ENCODE data around the gene RTL10. TPM values are rescaled to one million over a fixed set of nuclear protein-coding genes. Genes with fewer than 3 reads are reported as not detected.
A peak's percentile ranks its signal among the peaks of the same experiment; 100 is the strongest.

RTL10 gene
- total and polyA plus RNA-seq, 4 donors: 7.4 to 22.7 (median 11.6) TPM

DNA sequence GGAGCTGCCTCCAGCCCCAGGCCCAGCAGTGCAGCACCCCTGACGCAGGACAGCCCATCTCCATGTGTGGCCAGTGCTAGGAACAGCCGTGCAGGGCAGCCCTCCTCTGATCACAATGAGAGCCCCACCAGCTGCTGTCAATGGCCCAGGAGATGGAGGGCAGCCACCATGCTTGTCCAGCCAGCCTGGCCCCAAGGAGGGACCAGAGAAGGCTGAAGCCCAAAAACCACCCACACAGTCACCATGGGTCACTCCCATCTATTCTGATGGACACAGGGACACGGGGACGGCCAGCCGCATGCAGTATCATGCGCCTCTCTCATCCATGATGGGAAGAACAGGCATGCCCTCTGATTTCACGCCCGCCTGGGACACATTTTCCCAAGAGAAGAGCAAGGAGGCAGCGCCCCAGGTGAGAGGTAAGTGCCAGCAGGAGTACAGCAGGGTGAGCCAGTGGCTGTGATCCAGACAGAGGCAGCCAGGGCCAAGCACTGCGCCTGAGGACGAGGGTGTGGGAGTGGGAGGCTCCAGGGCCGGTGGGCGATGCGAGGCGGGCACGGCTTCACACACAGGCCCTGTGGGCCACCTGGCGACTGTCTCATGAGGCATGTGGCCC is 33.6 kb upstream of the RTL10 start:
- Histone ChIP-seq H3K4me3 (no peak overlapping the region), H3K36me3 (ENCODE audit: control insufficient read depth in 4 of 4, insufficient read depth in 4 of 4, low read length in 4 of 4) (peaks cover 0 to 6% (median 0%) of the 10 kb centered on the region in 4 donors), H3K9me3 (ENCODE audit: control insufficient read depth in 4 of 4, insufficient read depth in 3 of 4, low read length in 3 of 4) (no peaks in the 10 kb centered on the region), H3K27me3 (ENCODE audit: control insufficient read depth in 3 of 3, insufficient read depth in 3 of 3, low read length in 2 of 3) (no peaks in the 10 kb centered on the region), H3K27ac (ENCODE audit: low read depth in 1 of 2, low read length in 1 of 2) (no peak overlapping the region), H3K9ac (ENCODE audit: insufficient read depth in 1 of 2, low read length in 2 of 2) (no peak overlapping the region), H3K4me1 (ENCODE audit: control insufficient read depth in 5 of 5, insufficient read depth in 5 of 5, low read length in 5 of 5) (peaks cover 0 to 24% (median 13%) of the 10 kb centered on the region in 5 donors)
- no peak for DNase-seq
- TF ChIP-seq, protein P1, sequence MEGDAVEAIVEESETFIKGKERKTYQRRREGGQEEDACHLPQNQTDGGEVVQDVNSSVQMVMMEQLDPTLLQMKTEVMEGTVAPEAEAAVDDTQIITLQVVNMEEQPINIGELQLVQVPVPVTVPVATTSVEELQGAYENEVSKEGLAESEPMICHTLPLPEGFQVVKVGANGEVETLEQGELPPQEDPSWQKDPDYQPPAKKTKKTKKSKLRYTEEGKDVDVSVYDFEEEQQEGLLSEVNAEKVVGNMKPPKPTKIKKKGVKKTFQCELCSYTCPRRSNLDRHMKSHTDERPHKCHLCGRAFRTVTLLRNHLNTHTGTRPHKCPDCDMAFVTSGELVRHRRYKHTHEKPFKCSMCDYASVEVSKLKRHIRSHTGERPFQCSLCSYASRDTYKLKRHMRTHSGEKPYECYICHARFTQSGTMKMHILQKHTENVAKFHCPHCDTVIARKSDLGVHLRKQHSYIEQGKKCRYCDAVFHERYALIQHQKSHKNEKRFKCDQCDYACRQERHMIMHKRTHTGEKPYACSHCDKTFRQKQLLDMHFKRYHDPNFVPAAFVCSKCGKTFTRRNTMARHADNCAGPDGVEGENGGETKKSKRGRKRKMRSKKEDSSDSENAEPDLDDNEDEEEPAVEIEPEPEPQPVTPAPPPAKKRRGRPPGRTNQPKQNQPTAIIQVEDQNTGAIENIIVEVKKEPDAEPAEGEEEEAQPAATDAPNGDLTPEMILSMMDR (IDR thresholded peaks at IDR 0.05; ENCODE audit: control extremely low read depth, extremely low read depth): no peak
- WGBS, 2 donors: 96 to 97% methylated on average over 17 of the region's 17 CpGs
- no peak for ATAC-seq (ENCODE audit: insufficient read depth, low FRiP score)

DNA sequence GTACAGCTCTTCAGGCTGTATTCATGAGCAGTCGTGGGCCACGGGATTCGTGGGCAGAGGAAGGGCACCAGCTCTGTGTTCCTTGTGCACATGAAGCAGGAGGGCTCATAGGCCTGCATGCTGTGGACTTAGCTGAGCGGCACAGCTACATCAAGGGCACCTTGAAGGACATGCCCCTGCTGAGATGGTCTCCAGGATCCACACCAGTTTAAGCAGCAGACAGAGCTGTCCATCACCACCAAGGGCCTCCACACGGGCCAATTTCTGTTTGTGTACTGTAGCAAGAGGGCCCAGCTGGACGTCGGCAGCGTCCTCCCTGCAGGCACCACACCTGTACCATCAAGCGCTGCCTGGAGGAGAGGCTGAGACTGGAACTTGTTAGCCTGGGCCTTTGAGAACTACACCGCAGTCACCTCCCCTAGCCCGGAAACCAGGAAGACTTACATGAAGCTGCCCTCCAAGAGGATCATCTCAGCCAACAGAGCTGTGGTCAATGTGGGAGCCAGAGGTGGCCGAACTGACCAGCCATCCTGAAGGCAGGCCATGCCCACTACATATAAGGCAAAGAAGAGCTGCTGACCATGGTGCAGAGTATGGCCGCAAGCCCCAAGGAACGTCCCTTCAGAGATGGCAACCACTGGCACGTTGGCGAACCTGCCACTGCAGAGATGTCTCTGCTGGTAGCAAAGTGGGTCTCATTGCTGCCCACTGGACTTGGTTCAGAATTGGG is 32.7 kb upstream of the RTL10 start:
- WGBS, 2 donors: 78% methylated on average over 16 of the region's 16 CpGs
- TF ChIP-seq, protein P1 (IDR thresholded peaks at IDR 0.05; ENCODE audit: control extremely low read depth, extremely low read depth): no peak
- Histone ChIP-seq H3K9ac (ENCODE audit: insufficient read depth in 1 of 2, low read length in 2 of 2) (no peak overlapping the region), H3K27me3 (ENCODE audit: control insufficient read depth in 3 of 3, insufficient read depth in 3 of 3, low read length in 2 of 3) (no peaks in the 10 kb centered on the region), H3K4me3 (no peak overlapping the region), H3K36me3 (ENCODE audit: control insufficient read depth in 4 of 4, insufficient read depth in 4 of 4, low read length in 4 of 4) (peaks cover 0 to 5% (median 0%) of the 10 kb centered on the region in 4 donors), H3K9me3 (ENCODE audit: control insufficient read depth in 4 of 4, insufficient read depth in 3 of 4, low read length in 3 of 4) (no peaks in the 10 kb centered on the region), H3K4me1 (ENCODE audit: control insufficient read depth in 5 of 5, insufficient read depth in 5 of 5, low read length in 5 of 5) (peaks cover 0 to 24% (median 7%) of the 10 kb centered on the region in 5 donors), H3K27ac (ENCODE audit: low read depth in 1 of 2, low read length in 1 of 2) (peak overlapping the region in 1 of 2 donors; percentile 69)
- ATAC-seq (ENCODE audit: insufficient read depth, low FRiP score) (no peak), DNase-seq (peak in 1 of 3 donors; percentile 8)

DNA sequence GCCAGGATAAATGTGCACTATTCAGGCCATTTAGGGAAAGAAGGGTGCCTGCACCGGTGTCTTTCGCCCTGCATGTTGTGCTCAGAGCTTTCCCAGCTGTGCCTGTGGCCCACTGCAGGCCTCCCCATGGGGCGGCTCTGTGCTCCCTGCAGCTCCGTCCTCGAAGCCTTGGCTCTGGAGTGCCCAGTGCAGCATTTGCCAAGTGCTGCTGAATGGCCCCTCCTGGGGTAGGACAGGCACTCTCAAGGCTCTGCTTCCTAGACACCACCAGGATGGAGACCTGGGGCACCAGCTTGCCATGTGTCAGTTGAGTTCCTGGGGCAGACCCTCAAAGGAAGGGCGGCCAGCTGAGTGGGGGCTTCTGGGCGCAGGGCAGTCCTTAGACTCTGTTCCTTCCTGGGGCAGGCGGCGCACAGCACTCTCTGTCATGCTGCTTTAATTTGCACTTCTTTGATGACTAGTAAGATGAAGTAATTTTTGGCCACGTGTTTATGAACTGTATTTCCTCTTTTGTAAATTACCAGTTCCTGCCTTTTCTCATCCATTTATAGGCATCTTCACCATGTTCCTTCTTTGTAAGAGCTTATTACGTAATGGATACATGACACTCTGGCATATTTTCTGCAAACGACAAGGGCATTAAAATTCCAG is 32.1 kb upstream of the RTL10 start:
- peak; percentile 72 for ATAC-seq (ENCODE audit: insufficient read depth, low FRiP score)
- no peak overlapping the region for H3K9ac ChIP-seq (ENCODE audit: insufficient read depth in 1 of 2, low read length in 2 of 2)

More for the DNA sequence above, 32.1 kb upstream of the RTL10 start:
- TF ChIP-seq, protein P1 (IDR thresholded peaks at IDR 0.05; ENCODE audit: control extremely low read depth, extremely low read depth): no peak
- peak overlapping the region in 1 of 2 donors; percentile 69 for H3K27ac ChIP-seq (ENCODE audit: low read depth in 1 of 2, low read length in 1 of 2)
- DNase-seq: peak in 2 of 3 donors; percentile 10 to 20
- H3K4me3 ChIP-seq: no peak overlapping the region
- no peaks in the 10 kb centered on the region for H3K27me3 ChIP-seq (ENCODE audit: control insufficient read depth in 3 of 3, insufficient read depth in 3 of 3, low read length in 2 of 3)
- 35 to 41% methylated on average over 12 of the region's 12 CpGs for WGBS, 2 donors
- H3K36me3 ChIP-seq (ENCODE audit: control insufficient read depth in 4 of 4, insufficient read depth in 4 of 4, low read length in 4 of 4): peaks cover 0 to 3% (median 0%) of the 10 kb centered on the region in 4 donors
- H3K4me1 ChIP-seq (ENCODE audit: control insufficient read depth in 5 of 5, insufficient read depth in 5 of 5, low read length in 5 of 5): peaks cover 0 to 27% (median under 1%) of the 10 kb centered on the region in 5 donors
- H3K9me3 ChIP-seq (ENCODE audit: control insufficient read depth in 4 of 4, insufficient read depth in 3 of 4, low read length in 3 of 4): no peaks in the 10 kb centered on the region

All from lung (tissue), 12 donors.